ENCODE measurements around the gene ZNF814. TPM values are rescaled to one million over a fixed set of nuclear protein-coding genes. Genes with fewer than 3 reads are reported as not detected.

Gene ZNF814
- total RNA-seq, 1 donor from 2014 or later = 12.5 TPM

Other genes starting within 250 kb of the ZNF814 start
- not detected in 2 replicates for gene ZSCAN4, start 220.1 kb downstream of the ZNF814 start, total RNA-seq
- gene ZNF551, start 207.1 kb downstream of the ZNF814 start, total RNA-seq = 10.2 and 12.2 TPM in 2 replicates
- 4.3 and 5.1 TPM in 2 replicates for gene ZNF154, start 179.8 kb downstream of the ZNF814 start, total RNA-seq
- gene ZNF671, start 161.4 kb downstream of the ZNF814 start, total RNA-seq = 9.8 and 11.5 TPM in 2 replicates
- 9.0 and 13.1 TPM in 2 replicates for gene ZNF776, start 142.2 kb downstream of the ZNF814 start, total RNA-seq
- gene ZNF586, start 119.4 kb downstream of the ZNF814 start, total RNA-seq = 16.8 and 17.2 TPM in 2 replicates
- gene ZNF552, start 74.1 kb downstream of the ZNF814 start, total RNA-seq = 9.2 and 9.6 TPM in 2 replicates
- 20.5 and 20.6 TPM in 2 replicates for gene ZNF587B, start 58.7 kb downstream of the ZNF814 start, total RNA-seq
- gene ZNF587, start 39.2 kb downstream of the ZNF814 start, total RNA-seq = 36.1 and 37.7 TPM in 2 replicates
- gene ZNF417, start 27.6 kb upstream of the ZNF814 start, total RNA-seq = 17.9 and 22.0 TPM in 2 replicates
- gene ZNF418, start 46.4 kb upstream of the ZNF814 start, total RNA-seq = 1.5 and 2.6 TPM in 2 replicates
- 4.2 and 4.6 TPM in 2 replicates for gene ZNF256, start 58.7 kb upstream of the ZNF814 start, total RNA-seq
- 0.30 and 0.34 TPM in 2 replicates for gene C19orf18, start 85.5 kb upstream of the ZNF814 start, total RNA-seq
- gene ZNF606, start 113.8 kb upstream of the ZNF814 start, total RNA-seq = 10.0 and 11.5 TPM in 2 replicates
- gene ZSCAN1, start 145.0 kb upstream of the ZNF814 start, total RNA-seq = not detected in 2 replicates
- gene ZNF135, start 170.2 kb upstream of the ZNF814 start, total RNA-seq = 0.09 TPM in 1 of 2 replicates, not detected in the other
- gene ZSCAN18, start 209.2 kb upstream of the ZNF814 start, total RNA-seq = 2.7 and 3.5 TPM in 2 replicates

Data from T-helper 2 cell treated with Interferon-gamma antibody and Interleukin-4, amounts not matched to agents 100 ng/mL and 5 ng/mL, for 36 hours (primary cell).